T-cell (primary cell): ENCODE measurements around the gene CACNA1G. TPM values are rescaled to one million over a fixed set of nuclear protein-coding genes. Genes with fewer than 3 reads are reported as not detected.

Experiments used
- ATAC-seq, 4 experiments: fragments of 200-7000 bp in 3 of 4; fragments of 150-1000 bp in 1 of 4; cut with Tn5 transposase; replicated peaks in 1 of 4; 1 replicate in 3 of 4; 2 replicates in 1 of 4; pipeline ENCODE4 v1.10.0; 2021; ENCODE audit warnings: moderate library complexity in 3 of 4, mild to moderate bottlenecking in 2 of 4, moderate number of reproducible peaks in 1 of 4
- CTCF ChIA-PET, 2 donors: fragments of 300-600 bp; sonication (Branson Sonifier 250); formaldehyde crosslinking; loops; one replicate each; lab custom pipeline; 2022; ENCODE audit warnings: antibody characterized with exemption in 2 of 2; lab: Charles Lee
- POLR2A ChIA-PET, 2 donors: fragments of 300-600 bp; sonication (Branson Sonifier 250); formaldehyde crosslinking; loops; one replicate each; lab custom pipeline; 2022; ENCODE audit warnings: antibody characterized with exemption in 2 of 2; lab: Charles Lee
- DNase-seq, 35 experiments: peaks; one replicate each; pipeline versions ENCODE4 v3.0.0 to v3.0.0-alpha.2; 2013 to 2023
- H3K27ac ChIP-seq: one replicate; pipeline ENCODE4 v1.5.1; 2013; ENCODE audit warnings: low read length
- H3K27me3 ChIP-seq, 2 experiments: replicated peaks in 1 of 2; 1 replicate in 1 of 2; 2 replicates in 1 of 2; pipeline versions ENCODE4 v1.6.1 to v1.7.0; 2013; ENCODE audit warnings: low read length in 1 of 2, mixed read lengths in 1 of 2; ENCODE audit not compliant: control insufficient read depth in 2 of 2, insufficient read depth in 2 of 2; ENCODE audit errors: extremely low read depth in 1 of 2
- H3K36me3 ChIP-seq, 2 donors: 1 replicate in 1 of 2; 2 replicates in 1 of 2; pipeline versions ENCODE4 v1.6.1 to v1.7.0; 2013; ENCODE audit warnings: low read length in 1 of 2; ENCODE audit not compliant: control insufficient read depth in 2 of 2, insufficient read depth in 1 of 2; ENCODE audit errors: extremely low read depth in 1 of 2
- H3K4me1 ChIP-seq, 2 experiments: 1 replicate in 1 of 2; 2 replicates in 1 of 2; pipeline versions ENCODE4 v1.6.1 to v1.7.0; 2013; ENCODE audit warnings: low read length in 2 of 2, mixed read lengths in 1 of 2; ENCODE audit not compliant: insufficient read depth in 2 of 2, control insufficient read depth in 1 of 2; ENCODE audit errors: extremely low read depth in 1 of 2
- H3K4me3 ChIP-seq, 2 donors: 1 replicate in 1 of 2; 2 replicates in 1 of 2; pipeline versions ENCODE4 v1.5.1 to v1.7.0; 2013; ENCODE audit warnings: mild to moderate bottlenecking in 2 of 2, low read length in 1 of 2, moderate library complexity in 1 of 2; ENCODE audit not compliant: control insufficient read depth in 1 of 2; ENCODE audit errors: extremely low read depth in 1 of 2
- H3K9me3 ChIP-seq: 2 replicates; pipeline ENCODE4 v1.7.0; 2013
- H3K27ac Mint-ChIP-seq, 2 donors: one replicate each; pipeline ENCODE4 v1.8.0; 2020 to 2021; ENCODE audit warnings: mild to moderate bottlenecking in 2 of 2, mixed read lengths in 2 of 2
- H3K27me3 Mint-ChIP-seq, 2 donors: one replicate each; pipeline ENCODE4 v1.8.0; 2021 to 2022; ENCODE audit warnings: mixed read lengths in 2 of 2
- H3K36me3 Mint-ChIP-seq: one replicate; pipeline ENCODE4 v1.8.0; 2021; ENCODE audit warnings: mixed read lengths
- H3K4me1 Mint-ChIP-seq, 3 donors: one replicate each; pipeline ENCODE4 v1.8.0; 2020 to 2022; ENCODE audit warnings: mixed read lengths in 3 of 3, mild to moderate bottlenecking in 1 of 3
- H3K4me3 Mint-ChIP-seq, 3 donors: one replicate each; pipeline ENCODE4 v1.8.0; 2020 to 2022; ENCODE audit warnings: mild to moderate bottlenecking in 3 of 3, mixed read lengths in 3 of 3, moderate library complexity in 3 of 3
- H3K9me3 Mint-ChIP-seq, 3 donors: one replicate each; pipeline ENCODE4 v1.8.0; 2020 to 2022; ENCODE audit warnings: mixed read lengths in 3 of 3
- WGBS: methylation state at CpG from one replicate; pipeline ENCODE4 v1.1.5; 2013; ENCODE audit warnings: missing lambda C conversion rate; ENCODE audit not compliant: insufficient coverage; 5-methylcytosine and 5-hydroxymethylcytosine counted together
- total RNA-seq, 35 experiments: library from RNA in 6 of 35; stranded (reverse) in 6 of 35; fragments of 120-200 nt in 1 of 35; gene quantifications; one replicate each; pipeline versions ENCODE4 v1.2.1 to v1.2.4 and lab custom pipeline; 2013 to 2026

The CACNA1G gene
- total RNA-seq, 5 donors from 2014 or later (not counting 1 experiment from before 2014, with no cell fraction given), result not detected

- no peak for ATAC-seq
- Histone ChIP-seq H3K4me3 (no peak overlapping the region), H3K27ac (no peak overlapping the region), H3K27me3 (peaks cover 0 to 44% of the 10 kb centered on the region in 2 experiments), H3K4me1 (peaks cover 0 to 8% of the 10 kb centered on the region in 2 experiments), H3K36me3 (no peaks in the 10 kb centered on the region), H3K9me3 (no peaks in the 10 kb centered on the region)
- ChIA-PET CTCF (no interaction called here), POLR2A (no interaction called here)
- Mint-ChIP-seq H3K4me1 (peaks cover 6 to 9% (median 6%) of the 10 kb centered on the region in 3 donors), H3K27ac (no peak overlapping the region), H3K4me3 (no peak overlapping the region), H3K9me3 (no peaks in the 10 kb centered on the region), H3K27me3 (peaks cover 8 to 16% of the 10 kb centered on the region in 2 donors), H3K36me3 (no peaks in the 10 kb centered on the region)
- DNase-seq, result no peak
- 64% methylated on average over 12 of the region's 26 CpGs for WGBS
Measured at GRCh38 chr17:50613007-50613992, 52.8 kb downstream of the CACNA1G start.

- Mint-ChIP-seq H3K4me1 (peaks cover 6 to 9% (median 6%) of the 10 kb centered on the region in 3 donors), H3K4me3 (no peak overlapping the region), H3K9me3 (no peaks in the 10 kb centered on the region), H3K27me3 (peaks cover 8 to 16% of the 10 kb centered on the region in 2 donors), H3K36me3 (no peaks in the 10 kb centered on the region), H3K27ac (no peak overlapping the region)
- Histone ChIP-seq H3K27me3 (peaks cover 0 to 35% of the 10 kb centered on the region in 2 experiments), H3K36me3 (no peaks in the 10 kb centered on the region), H3K4me1 (peaks cover 0 to 8% of the 10 kb centered on the region in 2 experiments), H3K9me3 (no peaks in the 10 kb centered on the region), H3K27ac (no peak overlapping the region), H3K4me3 (no peak overlapping the region)
- POLR2A ChIA-PET, result no interaction called here
- CTCF ChIA-PET, result no interaction called here
- ATAC-seq (no peak), DNase-seq (no peak)
- 78% methylated on average over 9 of the region's 11 CpGs for WGBS
Measured at GRCh38 chr17:50614471-50615051, 54.0 kb downstream of the CACNA1G start.

- WGBS, result 100% methylated on average over 2 of the region's 7 CpGs
- peaks cover 0 to 8% of the 10 kb centered on the region in 2 experiments for H3K4me1 ChIP-seq
- no peaks in the 10 kb centered on the region for H3K36me3 Mint-ChIP-seq
- no peaks in the 10 kb centered on the region for H3K9me3 ChIP-seq
- POLR2A ChIA-PET, result no interaction called here
- H3K27me3 Mint-ChIP-seq, result peaks cover 6 to 13% of the 10 kb centered on the region in 2 donors
- H3K9me3 Mint-ChIP-seq, result no peaks in the 10 kb centered on the region
- H3K4me3 Mint-ChIP-seq, result no peak overlapping the region
- H3K27ac ChIP-seq, result no peak overlapping the region
- no peaks in the 10 kb centered on the region for H3K36me3 ChIP-seq
- CTCF ChIA-PET, result no interaction called here
- DNase-seq, result no peak
- H3K4me3 ChIP-seq, result no peak overlapping the region
- H3K27ac Mint-ChIP-seq, result no peak overlapping the region
- H3K27me3 ChIP-seq, result peaks cover 0 to 30% of the 10 kb centered on the region in 2 experiments
- H3K4me1 Mint-ChIP-seq, result peaks cover 6 to 9% (median 6%) of the 10 kb centered on the region in 3 donors
- no peak for ATAC-seq
Measured at GRCh38 chr17:50615828-50616227, 55.3 kb downstream of the CACNA1G start.

GRCh38 chr17:50618300-50618699 lies 57.8 kb downstream of the CACNA1G start:
- H3K36me3 ChIP-seq, result no peaks in the 10 kb centered on the region
- 79% methylated on average over 4 of the region's 4 CpGs for WGBS
- POLR2A ChIA-PET, result no interaction called here
- H3K4me3 ChIP-seq, result no peak overlapping the region
- peaks cover 2 to 36% of the 10 kb centered on the region in 2 experiments for H3K27me3 ChIP-seq
- H3K4me1 ChIP-seq, result peaks cover 0 to 8% of the 10 kb centered on the region in 2 experiments
- Mint-ChIP-seq H3K4me3 (no peak overlapping the region), H3K27ac (no peak overlapping the region), H3K9me3 (no peaks in the 10 kb centered on the region), H3K27me3 (peaks cover 13 to 14% of the 10 kb centered on the region in 2 donors), H3K36me3 (no peaks in the 10 kb centered on the region), H3K4me1 (peaks cover 6 to 9% (median 6%) of the 10 kb centered on the region in 3 donors)
- H3K27ac ChIP-seq, result no peak overlapping the region
- CTCF ChIA-PET, result interaction anchor here in 1 of 2 donors (0.6 kb wide), 1 partner anchor 103 kb away, joined by 3 read pairs; no protein-coding TSS in a partner anchor
- ATAC-seq (no peak), DNase-seq (no peak)
- H3K9me3 ChIP-seq, result no peaks in the 10 kb centered on the region

- no peak overlapping the region for H3K27ac ChIP-seq
- Mint-ChIP-seq H3K27me3 (peaks cover 13 to 14% of the 10 kb centered on the region in 2 donors), H3K4me1 (peaks cover 6% of the 10 kb centered on the region in 3 donors), H3K9me3 (no peaks in the 10 kb centered on the region), H3K4me3 (no peak overlapping the region), H3K27ac (no peak overlapping the region), H3K36me3 (no peaks in the 10 kb centered on the region)
- POLR2A ChIA-PET, result no interaction called here
- ATAC-seq (no peak), DNase-seq (no peak)
- H3K27me3 ChIP-seq, result peaks cover 2 to 38% of the 10 kb centered on the region in 2 experiments
- H3K4me3 ChIP-seq, result no peak overlapping the region
- 65% methylated on average over 4 of the region's 11 CpGs for WGBS
- CTCF ChIA-PET, result no interaction called here
- H3K4me1 ChIP-seq, result peaks cover 0 to 5% of the 10 kb centered on the region in 2 experiments
- no peaks in the 10 kb centered on the region for H3K9me3 ChIP-seq
- H3K36me3 ChIP-seq, result no peaks in the 10 kb centered on the region
Measured at GRCh38 chr17:50618941-50619340, 58.4 kb downstream of the CACNA1G start.

GRCh38 chr17:50619489-50619888 lies 59.0 kb downstream of the CACNA1G start:
- no peak overlapping the region for H3K4me3 ChIP-seq
- no peaks in the 10 kb centered on the region for H3K36me3 ChIP-seq
- ATAC-seq, result no peak
- peaks cover 2 to 38% of the 10 kb centered on the region in 2 experiments for H3K27me3 ChIP-seq
- Mint-ChIP-seq H3K4me3 (no peak overlapping the region), H3K36me3 (no peaks in the 10 kb centered on the region), H3K4me1 (peaks cover under 1% of the 10 kb centered on the region in 3 donors), H3K27ac (no peak overlapping the region), H3K27me3 (peaks cover 11% of the 10 kb centered on the region in 2 donors), H3K9me3 (no peaks in the 10 kb centered on the region)
- H3K9me3 ChIP-seq, result no peaks in the 10 kb centered on the region
- 69% methylated on average over 6 of the region's 7 CpGs for WGBS
- no peaks in the 10 kb centered on the region for H3K4me1 ChIP-seq
- DNase-seq, result no peak
- CTCF ChIA-PET, result no interaction called here
- POLR2A ChIA-PET, result no interaction called here
- H3K27ac ChIP-seq, result no peak overlapping the region
